CD14-positive monocyte (primary cell): ENCODE measurements around the gene MEOX1. TPM values are rescaled to one million over a fixed set of nuclear protein-coding genes. Genes with fewer than 3 reads are reported as not detected.
A peak's percentile ranks its signal among the peaks of the same experiment; 100 is the strongest.

Source experiments
- DNase-seq, 3 donors: peaks; one replicate each; pipeline ENCODE4 v3.0.0-alpha.2; 2011 to 2022
- H2AFZ ChIP-seq: 2 replicates; pipeline ENCODE4 v1.6.0; 2012; ENCODE audit warnings: mild to moderate bottlenecking, low read depth, low read length, inconsistent platforms; ENCODE audit not compliant: insufficient read depth, poor library complexity, severe bottlenecking
- H3K27ac ChIP-seq, 2 donors: 1 replicate in 1 of 2; 2 replicates in 1 of 2; pipeline ENCODE4 v1.5.1; 2012 to 2013; ENCODE audit warnings: low read length in 2 of 2, control low read depth in 1 of 2, inconsistent platforms in 1 of 2, low read depth in 1 of 2, mild to moderate bottlenecking in 1 of 2
- H3K27me3 ChIP-seq, 2 donors: one replicate each; pipeline versions ENCODE4 v1.6.0 to v1.6.1; 2011 to 2013; ENCODE audit warnings: low read length in 2 of 2; ENCODE audit not compliant: control insufficient read depth in 2 of 2, insufficient read depth in 2 of 2
- H3K36me3 ChIP-seq, 2 donors: replicated peaks in 1 of 2; 1 replicate in 1 of 2; 2 replicates in 1 of 2; pipeline versions ENCODE4 v1.5.1 to v1.6.1; 2012 to 2013; ENCODE audit warnings: low read length in 2 of 2, control low read depth in 1 of 2, inconsistent platforms in 1 of 2, mild to moderate bottlenecking in 1 of 2; ENCODE audit not compliant: insufficient read depth in 2 of 2, control insufficient read depth in 1 of 2
- H3K4me1 ChIP-seq, 2 donors: 1 replicate in 1 of 2; 2 replicates in 1 of 2; pipeline versions ENCODE4 v1.5.1 to v1.6.1; 2012 to 2013; ENCODE audit warnings: low read length in 2 of 2, control low read depth in 1 of 2, inconsistent platforms in 1 of 2, mild to moderate bottlenecking in 1 of 2, moderate library complexity in 1 of 2; ENCODE audit not compliant: insufficient read depth in 2 of 2, control insufficient read depth in 1 of 2
- H3K4me2 ChIP-seq: replicated peaks from 2 replicates; pipeline ENCODE3; 2012; ENCODE audit warnings: low read length, moderate library complexity, mild to moderate bottlenecking; ENCODE audit not compliant: poor library complexity, severe bottlenecking; ENCODE audit errors: extremely low read depth
- H3K4me3 ChIP-seq, 3 experiments: fragments of 200-600 bp in 1 of 3; sonication (generic) in 1 of 3; replicated peaks in 1 of 3; 1 replicate in 2 of 3; 2 replicates in 1 of 3; pipeline ENCODE4 v1.5.1; 2011 to 2013; ENCODE audit warnings: low read length in 3 of 3, mild to moderate bottlenecking in 3 of 3, control low read depth in 2 of 3, low read depth in 2 of 3, inconsistent platforms in 1 of 3, moderate library complexity in 1 of 3
- H3K79me2 ChIP-seq: 2 replicates; pipeline ENCODE4 v1.6.0; 2012; ENCODE audit warnings: mild to moderate bottlenecking, control low read depth, inconsistent platforms, low read length, moderate library complexity; ENCODE audit not compliant: insufficient read depth
- H3K9ac ChIP-seq: 2 replicates; pipeline ENCODE4 v1.6.0; 2017; ENCODE audit warnings: low read length, mild to moderate bottlenecking; ENCODE audit not compliant: insufficient read depth, poor library complexity, severe bottlenecking
- H3K9me3 ChIP-seq, 2 donors: replicated peaks in 1 of 2; 1 replicate in 1 of 2; 2 replicates in 1 of 2; pipeline versions ENCODE4 v1.5.1 to v1.6.1; 2012 to 2013; ENCODE audit warnings: low read length in 2 of 2, control low read depth in 1 of 2; ENCODE audit not compliant: control insufficient read depth in 1 of 2, insufficient read depth in 1 of 2
- H4K20me1 ChIP-seq: 2 replicates; pipeline ENCODE4 v1.6.0; 2012; ENCODE audit warnings: mild to moderate bottlenecking, low read length, control low read depth, moderate library complexity; ENCODE audit not compliant: insufficient read depth
- H3K27ac Mint-ChIP-seq, 7 donors: one replicate each; pipeline ENCODE4 v1.8.0; 2020; ENCODE audit warnings: mild to moderate bottlenecking in 7 of 7, mixed read lengths in 7 of 7, moderate library complexity in 6 of 7, inconsistent platforms in 2 of 7
- H3K27me3 Mint-ChIP-seq, 3 donors: one replicate each; pipeline ENCODE4 v1.8.0; 2021 to 2022; ENCODE audit warnings: low read depth in 3 of 3, mild to moderate bottlenecking in 3 of 3, mixed read lengths in 3 of 3, moderate library complexity in 3 of 3, inconsistent platforms in 1 of 3
- H3K36me3 Mint-ChIP-seq, 2 donors: one replicate each; pipeline ENCODE4 v1.8.0; 2020; ENCODE audit warnings: mixed read lengths in 2 of 2, inconsistent platforms in 1 of 2, mild to moderate bottlenecking in 1 of 2
- H3K4me1 Mint-ChIP-seq: one replicate; pipeline ENCODE4 v1.8.0; 2020; ENCODE audit warnings: mild to moderate bottlenecking, mixed read lengths
- H3K4me3 Mint-ChIP-seq, 2 donors: one replicate each; pipeline ENCODE4 v1.8.0; 2020; ENCODE audit warnings: mild to moderate bottlenecking in 2 of 2, mixed read lengths in 2 of 2, moderate library complexity in 1 of 2
- H3K9me3 Mint-ChIP-seq, 7 donors: one replicate each; pipeline ENCODE4 v1.8.0; 2020 to 2022; ENCODE audit warnings: mixed read lengths in 7 of 7, mild to moderate bottlenecking in 6 of 7, moderate library complexity in 6 of 7, inconsistent platforms in 2 of 7
- CTCF ChIP-seq: fragments of 200-600 bp; IDR thresholded peaks from one replicate; pipeline ENCODE4 v1.8.0; 2022; ENCODE audit warnings: antibody characterized with exemption, mild to moderate bottlenecking
- WGBS: methylation state at CpG from one replicate; pipeline ENCODE4 v1.1.5; 2013; ENCODE audit warnings: missing lambda C conversion rate; ENCODE audit not compliant: insufficient coverage; 5-methylcytosine and 5-hydroxymethylcytosine counted together
- intact Hi-C, 2 donors: fragments of 100-400 bp; cut with micrococcal nuclease; formaldehyde crosslinking; loops; one replicate each; pipeline versions ENCODE4 v1.15.0 to v1.15.1; 2023
- polyA plus RNA-seq, 3 donors: library from polyadenylated mRNA; depleted of rRNA in 1 of 3; unstranded in 2 of 3; stranded (reverse) in 1 of 3; fragments of 300-500 nt in 2 of 3; fragments of >200 nt in 1 of 3; fragmentation: Illumina TruSeq in 2 of 3; gene quantifications; 1 replicate in 2 of 3; 2 replicates in 1 of 3; pipeline ENCODE4 v1.2.3, GENCODE V29; 2012 to 2021

MEOX1 gene
- polyA plus RNA-seq, 3 donors = 0.06 TPM; not detected in 2

DNA sequence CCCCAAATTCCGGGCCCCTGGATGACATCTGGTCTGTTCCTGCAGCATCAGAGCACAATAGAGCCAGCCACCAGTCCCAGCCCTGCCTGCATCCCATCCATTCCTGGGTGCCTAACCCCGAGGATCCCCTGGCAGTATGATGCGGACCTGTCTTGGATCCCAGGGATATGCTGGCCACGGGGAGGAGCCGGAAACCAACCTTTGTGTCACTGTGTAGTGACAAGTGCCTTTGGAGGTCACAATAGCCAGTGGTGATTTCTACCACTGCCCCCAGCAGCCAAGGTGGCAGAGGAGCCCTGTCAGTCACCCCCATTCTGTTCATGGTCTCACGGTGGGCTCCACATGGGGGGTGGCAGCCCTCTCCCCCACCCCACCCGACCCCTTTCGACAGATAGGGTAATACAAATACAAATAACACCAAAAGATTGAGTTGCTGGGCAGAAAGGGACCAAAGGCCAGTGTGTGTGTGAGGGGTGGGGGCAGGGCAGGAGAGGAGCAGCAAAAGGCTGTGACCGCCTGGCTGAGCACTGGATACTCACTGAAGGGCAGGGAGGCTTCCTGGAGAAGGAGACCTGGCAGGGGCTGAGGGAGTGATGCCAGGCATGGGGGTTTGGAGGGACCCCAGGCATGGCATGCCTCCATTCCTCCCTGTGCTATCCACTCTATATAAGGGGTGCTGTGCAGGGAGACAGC, 29.0 kb upstream of the MEOX1 start:
- intact Hi-C loops = loop anchor here in 1 of 2 donors (5.0 kb wide), 1 partner anchor 157 kb away; the partner anchor contains the start of gene CD300LG

GRCh38 chr17:43689814-43690213, 28.1 kb upstream of the MEOX1 start:
- no peak overlapping the region for H2AFZ ChIP-seq
- WGBS = 60% methylated on average over 1 of the region's 6 CpGs
- TF ChIP-seq CTCF = no peak
- no peaks in the 10 kb centered on the region for H3K4me1 ChIP-seq
- no peak overlapping the region for H3K9ac ChIP-seq
- Mint-ChIP-seq H3K4me3 (no peak overlapping the region), H3K9me3 (peaks cover 0 to 2% (median 0%) of the 10 kb centered on the region in 7 donors), H3K27me3 (peaks cover 5 to 12% (median 9%) of the 10 kb centered on the region in 3 donors), H3K27ac (no peak overlapping the region), H3K36me3 (no peaks in the 10 kb centered on the region), H3K4me1 (no peaks in the 10 kb centered on the region)
- no peak for DNase-seq
- H3K79me2 ChIP-seq = no peaks in the 10 kb centered on the region
- H3K9me3 ChIP-seq = no peaks in the 10 kb centered on the region
- H4K20me1 ChIP-seq = no peaks in the 10 kb centered on the region
- no peaks in the 10 kb centered on the region for H3K27me3 ChIP-seq
- H3K27ac ChIP-seq = no peak overlapping the region
- H3K36me3 ChIP-seq = no peaks in the 10 kb centered on the region
- intact Hi-C loops = loop anchor here in 1 of 2 donors (5.0 kb wide), 1 partner anchor 157 kb away; the partner anchor contains the start of gene CD300LG
- H3K4me3 ChIP-seq = no peak overlapping the region
- H3K4me2 ChIP-seq = no peak overlapping the region

More for the DNA sequence above, 29.0 kb upstream of the MEOX1 start:
- Mint-ChIP-seq H3K9me3 (peaks cover 0 to 2% (median 0%) of the 10 kb centered on the region in 7 donors), H3K36me3 (no peaks in the 10 kb centered on the region), H3K4me3 (no peak overlapping the region), H3K27me3 (peaks cover 5 to 10% (median 9%) of the 10 kb centered on the region in 3 donors), H3K27ac (peak overlapping the region in 1 of 7 donors; percentile 31), H3K4me1 (peaks cover 1% of the 10 kb centered on the region)
- Histone ChIP-seq H3K4me1 (peaks cover 0 to under 1% of the 10 kb centered on the region in 2 donors), H3K79me2 (no peaks in the 10 kb centered on the region), H4K20me1 (no peaks in the 10 kb centered on the region), H3K9ac (no peak overlapping the region), H3K4me2 (no peak overlapping the region), H3K27me3 (no peaks in the 10 kb centered on the region), H2AFZ (no peak overlapping the region), H3K9me3 (no peaks in the 10 kb centered on the region), H3K27ac (no peak overlapping the region), H3K36me3 (no peaks in the 10 kb centered on the region), H3K4me3 (no peak overlapping the region)
- 96% methylated on average over 3 of the region's 9 CpGs for WGBS
- TF ChIP-seq CTCF = no peak
- DNase-seq = no peak
